ENCODE measurements around the gene TTLL5.

Gene TTLL5

GRCh38 chr14:75811872-75812499, 150.9 kb downstream of the TTLL5 start:
- Histone ChIP-seq H2AK5ac (ENCODE audit: low read length, severe bottlenecking) (no peak overlapping the region), H3K4ac (ENCODE audit: low read depth in 1 of 2, low read length in 2 of 2) (no peak overlapping the region), H3K9ac (ENCODE audit: low read length) (peak overlapping the region; percentile 18), H3K36me3 (ENCODE audit: control insufficient read depth in 1 of 2, insufficient read depth in 2 of 2, low read depth in 1 of 2, low read length in 2 of 2) (peaks cover 3 to 16% of the 10 kb centered on the region in 2 experiments), H2BK5ac (ENCODE audit: low read depth, low read length, poor library complexity, severe bottlenecking) (no peak overlapping the region), H3K14ac (ENCODE audit: low read length in 2 of 2) (no peak overlapping the region), H3K23ac (ENCODE audit: low read length in 2 of 2) (no peak overlapping the region), H3K4me3 (ENCODE audit: insufficient read depth in 1 of 2, low read depth in 1 of 2, low read length in 2 of 2) (no peak overlapping the region), H3K18ac (ENCODE audit: low read depth in 1 of 2, low read length in 2 of 2) (no peak overlapping the region), H2BK15ac (ENCODE audit: low read depth, poor library complexity, severe bottlenecking) (no peak overlapping the region), H2AFZ (ENCODE audit: low read depth, low read length) (no peak overlapping the region), H4K8ac (ENCODE audit: low read length) (no peak overlapping the region), H3K4me1 (ENCODE audit: control insufficient read depth, insufficient read depth, low read depth, low read length) (peaks cover 2% of the 10 kb centered on the region), H2BK120ac (ENCODE audit: low read depth, low read length) (no peak overlapping the region), H3K9me3 (ENCODE audit: control insufficient read depth, low read length) (no peaks in the 10 kb centered on the region), H3K4me2 (ENCODE audit: low read length, poor library complexity, severe bottlenecking) (no peak overlapping the region), H3K79me1 (replicated peaks; ENCODE audit: low read length, poor library complexity, severe bottlenecking) (peaks cover 1% of the 10 kb centered on the region), H4K91ac (ENCODE audit: low read length) (no peak overlapping the region), H2BK12ac (ENCODE audit: low read length in 2 of 2) (no peak overlapping the region), H3K27me3 (ENCODE audit: control insufficient read depth in 1 of 2, insufficient read depth in 1 of 2, low read length in 2 of 2) (no peaks in the 10 kb centered on the region), H3K27ac (ENCODE audit: low read length, poor library complexity, severe bottlenecking) (no peak overlapping the region)
- 89% methylated on average over 6 of the region's 7 CpGs for WGBS
- DNase-seq: no peak

GRCh38 chr14:75812622-75813021, 151.6 kb downstream of the TTLL5 start:
- no peak overlapping the region for H2AFZ ChIP-seq (ENCODE audit: low read depth, low read length)
- H4K8ac ChIP-seq (ENCODE audit: low read length): no peak overlapping the region
- H2BK12ac ChIP-seq (ENCODE audit: low read length in 2 of 2): no peak overlapping the region
- H2BK120ac ChIP-seq (ENCODE audit: low read depth, low read length): no peak overlapping the region
- H3K4me2 ChIP-seq (ENCODE audit: low read length, poor library complexity, severe bottlenecking): no peak overlapping the region
- WGBS: 68% methylated on average over 3 of the region's 4 CpGs
- peaks cover 2% of the 10 kb centered on the region for H3K4me1 ChIP-seq (ENCODE audit: control insufficient read depth, insufficient read depth, low read depth, low read length)
- H2BK5ac ChIP-seq (ENCODE audit: low read depth, low read length, poor library complexity, severe bottlenecking): no peak overlapping the region
- no peak overlapping the region for H4K91ac ChIP-seq (ENCODE audit: low read length)
- peak overlapping the region; percentile 18 for H3K9ac ChIP-seq (ENCODE audit: low read length)
- H3K23ac ChIP-seq (ENCODE audit: low read length in 2 of 2): no peak overlapping the region
- H3K27me3 ChIP-seq (ENCODE audit: control insufficient read depth in 1 of 2, insufficient read depth in 1 of 2, low read length in 2 of 2): no peaks in the 10 kb centered on the region
- H3K27ac ChIP-seq (ENCODE audit: low read length, poor library complexity, severe bottlenecking): no peak overlapping the region
- no peak overlapping the region for H3K14ac ChIP-seq (ENCODE audit: low read length in 2 of 2)
- no peaks in the 10 kb centered on the region for H3K9me3 ChIP-seq (ENCODE audit: control insufficient read depth, low read length)
- H2AK5ac ChIP-seq (ENCODE audit: low read length, severe bottlenecking): no peak overlapping the region
- no peak for DNase-seq
- no peak overlapping the region for H3K4ac ChIP-seq (ENCODE audit: low read depth in 1 of 2, low read length in 2 of 2)
- H3K79me1 ChIP-seq (replicated peaks; ENCODE audit: low read length, poor library complexity, severe bottlenecking): peaks cover 3% of the 10 kb centered on the region
- no peak overlapping the region for H3K4me3 ChIP-seq (ENCODE audit: insufficient read depth in 1 of 2, low read depth in 1 of 2, low read length in 2 of 2)
- H3K36me3 ChIP-seq (ENCODE audit: control insufficient read depth in 1 of 2, insufficient read depth in 2 of 2, low read depth in 1 of 2, low read length in 2 of 2): peaks cover 0 to 16% of the 10 kb centered on the region in 2 experiments
- no peak overlapping the region for H3K18ac ChIP-seq (ENCODE audit: low read depth in 1 of 2, low read length in 2 of 2)
- H2BK15ac ChIP-seq (ENCODE audit: low read depth, poor library complexity, severe bottlenecking): no peak overlapping the region

- Histone ChIP-seq H3K36me3 (ENCODE audit: control insufficient read depth in 1 of 2, insufficient read depth in 2 of 2, low read depth in 1 of 2, low read length in 2 of 2) (peaks cover 3 to 13% of the 10 kb centered on the region in 2 experiments), H3K14ac (ENCODE audit: low read length in 2 of 2) (no peak overlapping the region), H2BK15ac (ENCODE audit: low read depth, poor library complexity, severe bottlenecking) (no peak overlapping the region), H2BK5ac (ENCODE audit: low read depth, low read length, poor library complexity, severe bottlenecking) (peak overlapping the region; percentile 22), H2BK120ac (ENCODE audit: low read depth, low read length) (no peak overlapping the region), H3K23ac (ENCODE audit: low read length in 2 of 2) (no peak overlapping the region), H3K4me3 (ENCODE audit: insufficient read depth in 1 of 2, low read depth in 1 of 2, low read length in 2 of 2) (no peak overlapping the region), H3K27ac (ENCODE audit: low read length, poor library complexity, severe bottlenecking) (peak overlapping the region; percentile 62), H3K18ac (ENCODE audit: low read depth in 1 of 2, low read length in 2 of 2) (no peak overlapping the region), H3K9me3 (ENCODE audit: control insufficient read depth, low read length) (no peaks in the 10 kb centered on the region), H3K9ac (ENCODE audit: low read length) (no peak overlapping the region), H2AK5ac (ENCODE audit: low read length, severe bottlenecking) (peak overlapping the region; percentile 36), H4K91ac (ENCODE audit: low read length) (no peak overlapping the region), H3K4me2 (ENCODE audit: low read length, poor library complexity, severe bottlenecking) (no peak overlapping the region), H4K8ac (ENCODE audit: low read length) (no peak overlapping the region), H3K27me3 (ENCODE audit: control insufficient read depth in 1 of 2, insufficient read depth in 1 of 2, low read length in 2 of 2) (no peaks in the 10 kb centered on the region), H2BK12ac (ENCODE audit: low read length in 2 of 2) (no peak overlapping the region), H3K4ac (ENCODE audit: low read depth in 1 of 2, low read length in 2 of 2) (no peak overlapping the region), H3K4me1 (ENCODE audit: control insufficient read depth, insufficient read depth, low read depth, low read length) (peaks cover 17% of the 10 kb centered on the region), H2AFZ (ENCODE audit: low read depth, low read length) (no peak overlapping the region), H3K79me1 (replicated peaks; ENCODE audit: low read length, poor library complexity, severe bottlenecking) (peaks cover 6% of the 10 kb centered on the region)
- 100% methylated on average over 4 of the region's 4 CpGs for WGBS
- DNase-seq: no peak
These were observed 159.7 kb downstream of the TTLL5 start for GRCh38 chr14:75820761-75821160.

- Histone ChIP-seq H3K4me2 (ENCODE audit: low read length, poor library complexity, severe bottlenecking) (peak overlapping the region; percentile 5), H4K8ac (ENCODE audit: low read length) (no peak overlapping the region), H3K4ac (ENCODE audit: low read depth in 1 of 2, low read length in 2 of 2) (no peak overlapping the region), H3K36me3 (ENCODE audit: control insufficient read depth in 1 of 2, insufficient read depth in 2 of 2, low read depth in 1 of 2, low read length in 2 of 2) (peaks cover 3 to 13% of the 10 kb centered on the region in 2 experiments), H2AK5ac (ENCODE audit: low read length, severe bottlenecking) (peak overlapping the region; percentile 100), H3K4me3 (ENCODE audit: insufficient read depth in 1 of 2, low read depth in 1 of 2, low read length in 2 of 2) (peak overlapping the region in 1 of 2 experiments; percentile 45), H3K9ac (ENCODE audit: low read length) (peak overlapping the region; percentile 71), H3K4me1 (ENCODE audit: control insufficient read depth, insufficient read depth, low read depth, low read length) (peaks cover 19% of the 10 kb centered on the region), H2BK120ac (ENCODE audit: low read depth, low read length) (no peak overlapping the region), H2BK5ac (ENCODE audit: low read depth, low read length, poor library complexity, severe bottlenecking) (peak overlapping the region; percentile 93), H3K27me3 (ENCODE audit: control insufficient read depth in 1 of 2, insufficient read depth in 1 of 2, low read length in 2 of 2) (no peaks in the 10 kb centered on the region), H2AFZ (ENCODE audit: low read depth, low read length) (no peak overlapping the region), H3K23ac (ENCODE audit: low read length in 2 of 2) (no peak overlapping the region), H3K27ac (ENCODE audit: low read length, poor library complexity, severe bottlenecking) (peak overlapping the region; percentile 96), H3K18ac (ENCODE audit: low read depth in 1 of 2, low read length in 2 of 2) (no peak overlapping the region), H3K14ac (ENCODE audit: low read length in 2 of 2) (no peak overlapping the region), H3K9me3 (ENCODE audit: control insufficient read depth, low read length) (no peaks in the 10 kb centered on the region), H4K91ac (ENCODE audit: low read length) (no peak overlapping the region), H2BK15ac (ENCODE audit: low read depth, poor library complexity, severe bottlenecking) (peak overlapping the region; percentile 46), H2BK12ac (ENCODE audit: low read length in 2 of 2) (no peak overlapping the region), H3K79me1 (replicated peaks; ENCODE audit: low read length, poor library complexity, severe bottlenecking) (peaks cover 6% of the 10 kb centered on the region)
- 50% methylated on average over 1 of the region's 2 CpGs for WGBS
- DNase-seq: peak; percentile 56
These were observed 160.9 kb downstream of the TTLL5 start for GRCh38 chr14:75821831-75822521.
